ENCODE results near the gene PALM3.
A peak's percentile ranks its signal among the peaks of the same experiment; 100 is the strongest.
"Not testable (repeated sequence)": the region's sequence is repeated elsewhere in the genome, so short reads cannot be mapped to it uniquely, and the experiment has no call there.

Gene PALM3

DNA sequence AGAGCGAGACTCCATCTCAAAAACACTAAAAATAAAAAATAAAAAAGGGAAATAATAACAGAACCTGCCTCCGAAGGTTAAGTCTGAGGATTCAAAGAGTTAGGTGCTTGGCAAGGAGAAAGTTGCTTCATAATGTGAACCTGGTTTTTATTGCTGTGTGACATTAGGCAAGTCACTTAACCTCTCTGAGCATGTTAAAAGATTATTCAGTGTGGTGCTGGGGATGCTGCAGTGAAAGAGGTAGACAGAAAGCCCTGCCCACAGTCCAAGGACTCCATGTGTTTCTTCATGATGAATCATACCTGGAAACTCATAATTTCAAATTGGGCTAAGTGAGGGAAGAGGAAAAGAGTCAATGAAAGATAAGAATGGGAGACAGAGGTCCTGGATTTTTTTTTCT is 27.9 kb downstream of the PALM3 start:
- ChIA-PET CTCF (no interaction called here), POLR2A (ENCODE audit: low non-redundant PET) (no interaction called here)
- DNase-seq (ENCODE audit: low spot score) = no peak
- H3K27ac ChIP-seq = no peak overlapping the region
- TF ChIP-seq CTCF (conservative IDR thresholded peaks at IDR 0.05; ENCODE audit: low read depth) = no peak

DNA sequence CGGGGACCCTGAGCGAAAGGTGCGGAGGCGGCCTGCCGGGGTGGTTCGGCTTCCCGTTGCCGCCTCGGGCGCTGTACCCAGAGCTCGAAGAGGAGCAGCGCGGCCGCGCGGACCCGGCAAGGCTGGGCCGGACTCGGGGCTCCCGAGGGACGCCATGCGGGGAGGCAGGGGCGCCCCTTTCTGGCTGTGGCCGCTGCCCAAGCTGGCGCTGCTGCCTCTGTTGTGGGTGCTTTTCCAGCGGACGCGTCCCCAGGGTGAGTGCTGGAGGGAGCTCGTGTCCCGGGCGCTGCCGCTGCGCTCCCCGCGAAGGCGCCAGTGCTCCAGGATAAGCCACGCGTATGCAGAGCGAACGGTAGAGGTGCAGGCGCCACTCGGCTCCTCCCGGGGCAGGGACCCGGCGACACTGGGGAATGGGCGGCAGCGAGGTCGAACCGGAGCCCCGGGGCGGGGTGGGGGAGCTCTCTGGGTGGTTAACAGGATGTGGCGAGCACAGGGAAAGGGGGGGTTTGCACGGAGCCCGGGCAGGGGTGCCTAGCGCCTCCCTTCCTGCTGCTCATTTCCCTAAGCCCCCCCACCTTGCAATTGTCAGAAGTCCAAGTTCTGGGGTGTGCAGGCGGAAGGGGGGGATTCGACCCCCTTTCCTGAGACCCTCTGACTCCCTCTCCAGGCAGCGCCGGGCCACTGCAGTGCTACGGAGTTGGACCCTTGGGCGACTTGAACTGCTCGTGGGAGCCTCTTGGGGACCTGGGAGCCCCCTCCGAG is 30.0 kb downstream of the PALM3 start, which contains the start of gene IL27RA:
Gene IL27RA (plus strand): TSS at position 44 of the 762 bp plus-strand sequence. CDS start 111 bp downstream, at position 155.
- peak within 1 kb of the TSS; percentile 60 for H3K27ac ChIP-seq
- TF ChIP-seq CTCF (conservative IDR thresholded peaks at IDR 0.05; ENCODE audit: low read depth) = peak; percentile 82
- peak; percentile 54 for DNase-seq (ENCODE audit: low spot score)

DNA sequence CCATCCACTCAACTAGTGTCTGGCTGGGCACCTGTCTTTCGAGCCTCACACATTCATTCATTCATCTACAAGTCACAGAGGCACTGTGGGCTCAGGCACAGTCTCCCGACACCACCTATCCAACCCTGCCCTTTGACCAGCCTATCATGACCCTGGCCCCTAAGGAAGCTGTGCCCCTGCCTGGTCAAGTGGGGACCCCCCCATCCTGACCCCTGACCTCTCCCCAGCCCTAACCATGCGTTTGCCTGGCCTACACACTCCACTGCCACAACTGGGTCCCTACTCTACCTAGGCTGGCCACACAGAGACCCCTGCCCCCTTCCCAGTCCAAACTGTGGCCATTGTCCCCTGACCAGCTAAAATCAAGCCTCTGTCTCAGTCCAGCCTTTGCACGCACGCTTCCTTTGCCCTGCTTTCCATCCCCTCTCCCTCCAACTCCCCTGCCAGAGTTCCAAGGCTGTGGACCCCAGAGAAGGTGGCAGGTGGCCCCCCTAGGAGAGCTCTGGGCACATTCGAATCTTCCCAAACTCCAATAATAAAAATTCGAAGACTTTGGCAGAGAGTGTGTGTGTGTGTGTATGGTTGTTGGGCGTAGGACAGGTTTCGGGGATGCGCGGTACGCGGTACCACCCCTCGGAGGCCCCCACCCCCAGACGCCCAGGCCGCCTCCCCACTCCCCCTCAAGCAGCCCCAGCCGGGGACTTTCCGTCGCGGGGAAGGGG is 30.7 kb downstream of the PALM3 start:
- ChIA-PET CTCF (interaction anchor here (0.5 to 1.2 kb wide), 9 partner anchors 9 to 241 kb away, joined by 3 to 8 read pairs (median 5); partner anchors contain the start of gene MISP3), POLR2A (ENCODE audit: low non-redundant PET) (no interaction called here)
- H3K27ac ChIP-seq = peak overlapping the region; percentile 60
- no peak for DNase-seq (ENCODE audit: low spot score)
- TF ChIP-seq CTCF (conservative IDR thresholded peaks at IDR 0.05; ENCODE audit: low read depth) = no peak

More for the DNA sequence above, 30.0 kb downstream of the PALM3 start, which contains the start of gene IL27RA:
- ChIA-PET CTCF (interaction anchor here (0.5 to 1.2 kb wide), 8 partner anchors 8 to 242 kb away, joined by 3 to 8 read pairs (median 4); partner anchors contain the start of gene MISP3), POLR2A (ENCODE audit: low non-redundant PET) (no interaction called here)

GRCh38 chr19:14028901-14029300 is 33.0 kb downstream of the PALM3 start:
- no peak for TF ChIP-seq CTCF (conservative IDR thresholded peaks at IDR 0.05; ENCODE audit: low read depth)
- ChIA-PET POLR2A (ENCODE audit: low non-redundant PET) (interaction anchor here (1.0 kb wide), 1 partner anchor 23 kb away, joined by 3 read pairs; the partner anchor contains the start of gene RFX1), CTCF (interaction anchor here (0.6 to 0.7 kb wide), 3 partner anchors 13 to 259 kb away, joined by 3 to 6 read pairs (median 4); no protein-coding TSS in a partner anchor)
- no peak overlapping the region for H3K27ac ChIP-seq
- DNase-seq (ENCODE audit: low spot score) = no peak

- no peak for TF ChIP-seq CTCF (conservative IDR thresholded peaks at IDR 0.05; ENCODE audit: low read depth)
- no peak for DNase-seq (ENCODE audit: low spot score)
- POLR2A ChIA-PET (ENCODE audit: low non-redundant PET) = no interaction called here
- CTCF ChIA-PET = interaction anchor here (0.7 kb wide), 1 partner anchor 1141 kb away, joined by 6 read pairs; the partner anchor contains the start of gene KLF1
- H3K27ac ChIP-seq = no peak within 1 kb of the TSS
Measured at GRCh38 chr19:14027856-14028450, 33.9 kb downstream of the PALM3 start, which contains the start of gene RLN3. TSS of gene RLN3 (plus strand) at chr19:14028148. CDS start at chr19:14028205, 57 bp downstream.

DNA sequence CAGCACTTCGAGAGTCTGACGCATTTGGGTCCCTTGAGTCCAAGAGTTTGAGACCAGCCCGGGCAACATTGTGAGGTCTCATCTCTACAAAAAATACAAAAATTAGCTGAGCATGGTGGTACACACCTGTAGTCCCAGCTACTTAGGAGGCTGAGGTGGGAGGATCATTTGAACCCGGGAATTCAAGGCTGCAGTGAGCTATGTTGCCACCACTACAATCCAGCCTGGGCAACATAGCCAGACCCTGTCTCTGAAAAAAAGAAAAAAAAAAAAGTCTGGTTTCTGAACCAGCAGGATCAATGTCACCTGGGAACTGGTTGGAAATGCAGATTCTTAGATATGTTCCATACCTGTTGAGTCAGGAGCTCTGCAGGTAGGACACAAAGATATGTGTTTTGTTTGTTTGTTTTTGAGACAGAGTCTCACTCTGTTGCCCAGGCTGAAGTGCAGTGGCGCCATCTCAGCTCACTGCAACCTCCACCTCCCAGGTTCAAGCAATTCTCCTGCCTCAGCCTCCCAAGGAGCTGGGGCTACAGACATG is 35.2 kb downstream of the PALM3 start:
- CTCF ChIA-PET; POLR2A ChIA-PET (ENCODE audit: low non-redundant PET); H3K27ac ChIP-seq; DNase-seq (ENCODE audit: low spot score): not testable (repeated sequence)

Data from RWPE1 (cell line).